ENCODE measurements around the gene ZNF281.
A peak's percentile ranks its signal among the peaks of the same experiment; 100 is the strongest.
"Not testable (repeated sequence)": the region's sequence is repeated elsewhere in the genome, so short reads cannot be mapped to it uniquely, and the experiment has no call there.

Gene ZNF281

DNA sequence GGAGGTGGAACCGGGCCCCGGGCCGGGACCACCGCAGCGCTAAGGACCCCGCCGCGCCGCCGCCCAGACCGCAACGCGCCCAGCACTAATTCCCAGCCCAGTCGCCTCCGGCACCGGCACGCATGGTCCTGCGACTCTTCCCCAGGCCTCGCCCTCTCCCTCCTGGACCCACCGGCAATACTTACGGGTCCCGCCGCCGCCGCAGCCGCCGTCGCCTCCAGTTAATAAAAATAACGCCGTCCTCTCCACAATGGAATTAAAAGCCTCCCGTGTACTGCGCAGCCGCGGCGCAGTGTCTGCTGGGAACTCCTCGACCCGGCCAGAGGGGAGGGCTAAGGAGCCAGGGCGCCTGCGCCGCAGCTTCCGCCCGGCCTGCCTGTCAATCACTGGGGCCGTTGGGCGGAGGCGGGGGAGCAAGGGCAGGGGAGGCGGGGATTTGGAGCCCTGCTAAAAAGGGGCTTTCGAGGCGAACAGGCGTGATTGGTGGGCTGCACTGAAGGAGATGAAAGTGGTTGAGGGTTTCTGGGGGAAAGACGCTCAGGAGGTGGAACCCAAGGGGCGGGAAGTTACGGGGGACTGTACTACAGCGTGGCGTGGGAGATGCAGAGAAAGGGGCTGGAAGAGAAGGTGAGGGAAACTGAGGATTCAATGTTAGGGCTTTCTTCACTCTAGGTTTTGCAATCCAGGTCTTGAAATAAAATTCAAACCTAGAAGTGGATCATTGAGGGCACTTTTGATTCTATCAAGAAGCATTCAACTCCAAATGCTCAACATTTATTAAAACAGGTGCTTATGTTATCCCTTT, at the start of gene ZNF281:
TSS of gene ZNF281 (minus strand) at position 276 of the 805 bp plus-strand sequence. CDS start 331 bp downstream, outside the sequence.
- peak; percentile 73 to 87 for DNase-seq

- no peak for DNase-seq
Measured at GRCh38 chr1:200458780-200459179, 48.9 kb upstream of the ZNF281 start.

DNA sequence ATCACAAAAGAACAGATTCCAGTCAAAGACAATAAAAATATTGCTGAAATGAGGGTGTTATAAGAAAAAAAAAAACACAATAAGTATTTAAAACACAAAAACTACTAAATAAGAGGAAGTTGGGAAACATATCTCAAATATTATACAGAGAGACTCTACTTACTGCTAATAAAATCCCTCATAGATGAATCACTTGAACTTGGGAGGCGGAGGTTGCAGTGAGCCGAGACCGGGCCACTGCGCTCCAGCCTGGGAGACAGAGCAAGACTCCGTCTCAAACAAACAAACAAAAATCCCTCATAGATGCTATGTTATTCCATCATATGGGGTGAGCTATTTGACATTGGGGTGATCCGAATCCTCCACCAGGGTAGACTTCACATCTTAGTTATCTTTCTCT, 48.0 kb upstream of the ZNF281 start:
- DNase-seq: no peak

- no peak for DNase-seq
Measured at GRCh38 chr1:200454425-200454824, 44.6 kb upstream of the ZNF281 start.

DNA sequence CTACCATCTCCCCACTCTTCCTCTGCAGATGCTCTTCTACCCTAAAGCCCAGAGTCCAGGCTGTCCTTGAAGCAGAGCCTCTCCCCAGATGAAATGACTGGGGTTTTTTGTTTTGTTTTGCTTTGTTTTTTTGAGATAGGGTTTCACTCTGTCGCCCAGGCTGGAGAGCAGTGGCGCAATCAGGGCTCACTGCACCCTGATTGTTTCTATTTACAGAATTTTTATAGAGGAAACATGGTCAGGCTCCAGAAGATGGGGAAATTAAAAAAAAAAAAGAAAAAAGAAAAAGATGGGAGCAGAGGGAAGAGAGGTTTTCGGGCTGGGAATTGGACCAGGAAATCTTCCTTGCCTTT, 43.7 kb upstream of the ZNF281 start:
- DNase-seq: no peak

- no peak for DNase-seq
Measured at GRCh38 chr1:200452850-200453552, 43.2 kb upstream of the ZNF281 start.

GRCh38 chr1:200448034-200448762, 38.4 kb upstream of the ZNF281 start:
- DNase-seq: no peak

- DNase-seq: no peak
Measured at GRCh38 chr1:200445213-200445612, 35.4 kb upstream of the ZNF281 start.

DNA sequence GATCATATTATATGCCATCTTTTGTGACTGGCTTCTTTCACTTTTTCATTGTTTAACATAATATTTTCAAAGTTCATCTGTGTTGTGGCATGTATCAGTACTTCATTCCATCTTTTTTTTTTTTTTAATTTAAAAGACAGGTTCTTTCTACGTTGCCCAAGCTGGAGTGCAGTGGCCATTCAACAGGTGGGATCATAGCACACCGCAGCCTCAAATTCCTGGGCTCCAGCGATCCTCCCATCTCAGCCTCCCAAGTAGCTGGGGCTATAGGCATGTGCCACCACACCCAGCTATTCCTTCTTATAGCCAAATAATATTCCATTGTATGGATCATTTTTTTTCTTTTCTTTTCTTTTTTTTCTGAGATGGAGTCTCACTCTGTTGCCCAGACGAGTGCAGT, 34.6 kb upstream of the ZNF281 start:
- no peak for DNase-seq

GRCh38 chr1:200443860-200444259, 34.0 kb upstream of the ZNF281 start:
- DNase-seq: no peak

DNA sequence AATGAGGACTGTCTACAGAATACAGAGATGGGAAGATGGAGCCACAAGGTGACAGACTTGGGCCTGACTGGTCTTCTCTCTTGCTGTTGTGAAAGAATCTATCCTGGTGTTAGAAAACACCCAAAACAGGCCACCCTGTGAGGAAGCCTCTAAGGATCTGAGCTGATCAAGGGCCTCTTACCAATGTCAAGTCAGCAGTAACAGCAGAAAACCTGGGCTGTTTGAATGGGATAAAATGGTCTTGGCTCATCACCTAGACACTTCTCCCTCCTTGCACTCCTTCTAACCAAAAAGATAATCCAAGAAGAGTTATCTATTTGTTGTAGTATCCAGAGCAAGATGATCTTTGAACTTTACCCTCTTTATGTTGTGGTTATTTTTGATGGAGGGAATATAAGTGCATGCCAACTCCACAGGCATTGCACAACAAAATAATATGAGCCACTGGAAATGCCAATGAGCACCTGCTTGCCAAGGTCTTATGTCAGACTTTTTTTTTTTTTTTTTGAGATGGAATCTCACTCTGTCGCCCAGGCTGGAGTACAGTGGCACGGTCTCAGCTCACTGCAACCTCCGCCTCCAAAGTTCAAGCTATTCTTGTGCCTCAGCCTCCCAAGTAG, 32.8 kb upstream of the ZNF281 start:
- no peak for DNase-seq

- no peak for DNase-seq
Measured at GRCh38 chr1:200442023-200442422, 32.2 kb upstream of the ZNF281 start.

DNA sequence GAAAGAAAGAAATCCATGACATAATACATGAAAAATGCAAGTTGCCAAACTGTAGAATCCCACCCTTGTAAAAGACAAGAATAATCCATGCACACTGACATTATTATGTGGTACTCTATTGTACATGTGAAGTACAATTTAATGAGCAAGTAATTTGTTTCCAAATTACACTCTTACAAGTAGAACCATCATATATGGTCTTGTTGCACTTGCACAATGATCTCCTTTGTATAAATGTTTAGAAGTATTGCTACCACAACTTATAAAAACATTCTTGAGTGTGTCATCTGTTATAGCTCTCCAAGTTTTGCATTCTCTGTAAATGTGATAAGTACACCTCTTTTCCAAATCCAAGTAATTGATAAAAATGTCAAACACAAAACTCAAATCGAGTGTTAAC, 29.1 kb upstream of the ZNF281 start:
- no peak for DNase-seq

GRCh38 chr1:200438413-200438812, 28.6 kb upstream of the ZNF281 start:
- not testable (repeated sequence) for DNase-seq

DNA sequence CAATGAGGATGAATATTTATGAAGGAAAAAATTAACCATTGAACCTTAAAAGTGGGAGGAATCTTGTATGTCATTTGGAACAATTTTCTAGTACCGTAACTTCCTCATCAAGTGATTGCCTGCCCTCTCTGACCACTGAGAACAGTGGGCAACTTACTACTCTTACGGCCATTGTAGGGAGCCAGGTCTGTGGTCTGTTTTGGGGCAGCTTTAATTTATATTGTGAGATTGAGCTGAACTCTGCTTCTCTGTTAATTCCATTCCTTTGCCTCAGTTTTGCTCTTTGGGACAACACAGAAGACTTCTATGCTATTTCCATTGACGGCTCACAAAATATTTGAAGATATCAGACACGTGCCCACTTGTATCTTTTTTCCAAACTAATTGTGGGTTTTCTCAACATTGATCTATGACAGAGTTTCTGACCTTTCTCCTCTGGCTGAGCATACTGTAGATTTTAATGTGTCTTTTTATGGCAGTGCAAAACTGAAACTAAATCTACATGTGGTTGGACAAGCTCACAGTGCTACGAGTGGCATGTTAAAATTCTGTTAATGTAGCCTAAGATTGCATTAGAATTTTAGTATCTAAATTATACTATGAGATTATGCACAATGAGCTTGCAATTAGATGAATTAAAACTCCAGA, 27.8 kb upstream of the ZNF281 start:
- DNase-seq: no peak

GRCh38 chr1:200437088-200437487, 27.3 kb upstream of the ZNF281 start:
- DNase-seq: no peak

DNA sequence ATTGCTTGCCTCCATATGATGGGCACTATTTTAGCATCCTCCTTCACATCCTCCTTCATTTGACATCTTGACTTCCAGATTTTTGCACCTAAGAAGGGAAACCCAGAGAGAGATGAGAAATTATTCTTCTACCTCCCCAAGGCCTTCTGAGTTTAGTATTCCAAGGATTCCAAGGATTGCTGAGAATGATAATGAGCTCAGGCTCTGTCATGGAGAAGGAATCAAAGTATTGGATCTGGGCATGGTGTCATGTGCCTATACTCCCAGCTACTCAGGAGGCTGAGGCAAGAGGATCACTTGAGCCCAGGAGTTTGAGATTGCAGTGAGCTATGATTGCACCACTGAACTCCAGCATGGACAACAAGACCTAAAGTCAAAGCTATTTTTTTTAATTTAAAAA, 26.6 kb upstream of the ZNF281 start:
- no peak for DNase-seq

DNA sequence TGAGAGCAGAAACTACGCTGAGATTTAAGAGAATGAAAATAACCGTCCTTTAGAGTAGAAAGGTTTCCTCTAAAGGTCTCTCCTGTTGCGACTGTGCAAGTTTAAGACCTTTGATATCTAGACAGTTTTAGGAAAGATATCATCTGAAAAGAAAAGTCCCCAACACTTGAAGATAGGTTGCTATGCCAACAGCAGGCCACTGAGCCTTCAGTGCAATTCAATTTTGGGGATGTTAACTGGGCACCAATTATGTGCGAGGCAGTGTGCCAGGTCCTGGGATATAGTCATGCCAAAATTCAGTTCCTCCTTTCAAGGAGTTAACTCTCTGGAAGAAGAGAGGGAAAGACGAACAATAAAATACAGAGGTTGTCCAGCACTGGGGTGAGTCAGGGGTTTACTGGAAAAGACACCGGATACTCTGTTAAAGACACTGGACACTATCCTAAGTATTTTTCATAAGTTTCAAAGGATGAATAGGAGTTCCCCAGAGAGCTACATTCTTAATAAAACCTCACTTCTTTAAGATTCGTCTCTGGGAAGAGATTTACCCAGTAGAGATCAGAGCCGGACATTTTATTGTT, 25.5 kb upstream of the ZNF281 start:
- no peak for DNase-seq

DNA sequence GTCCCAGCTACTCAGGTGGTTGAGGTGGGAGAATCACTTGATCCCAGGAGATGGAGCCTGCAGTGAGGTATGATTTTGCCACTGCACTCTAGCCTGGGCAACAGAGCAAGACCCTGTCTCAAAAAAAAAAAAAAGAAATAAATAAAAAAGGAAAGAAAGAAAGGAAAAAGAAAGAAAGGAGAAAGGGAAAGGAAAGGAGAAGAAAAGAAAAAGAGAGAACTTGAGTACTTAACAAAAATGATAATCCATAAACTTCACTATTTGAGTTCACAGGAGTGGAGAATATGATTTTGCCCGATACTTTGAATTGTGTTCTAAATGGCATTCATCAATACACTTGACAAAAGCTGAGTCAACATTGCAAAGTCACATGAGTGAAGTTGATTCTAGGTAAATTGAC, 23.8 kb upstream of the ZNF281 start:
- DNase-seq: no peak

DNA sequence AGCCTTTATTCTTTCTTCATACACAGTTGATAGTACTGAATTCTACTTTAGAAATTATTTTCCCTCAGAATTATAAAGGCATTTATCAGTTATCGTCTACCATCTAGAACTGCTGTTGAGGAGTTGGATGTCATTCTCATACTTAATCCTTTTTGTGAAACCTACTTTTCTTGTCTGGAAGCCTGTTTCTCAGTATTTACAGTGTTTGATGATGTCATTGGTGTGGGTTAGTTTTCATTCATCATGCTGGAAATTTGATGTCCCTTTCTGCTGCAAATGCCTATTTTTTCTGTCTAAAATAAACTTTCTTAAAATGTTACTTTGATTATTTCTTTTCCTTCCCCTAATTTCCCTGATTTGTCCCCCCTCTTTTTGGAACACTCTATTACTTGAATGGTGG, 22.8 kb upstream of the ZNF281 start:
- no peak for DNase-seq

GRCh38 chr1:200429221-200429751, 19.4 kb upstream of the ZNF281 start:
- DNase-seq: no peak

Measured in NCI-H187 (cell line).